ENCODE measurements around the gene ALDOB.

- TF ChIP-seq EP300 (IDR thresholded peaks at IDR 0.05) (no peak), JUNB (IDR thresholded peaks at IDR 0.05) (no peak), POLR2A (IDR thresholded peaks at IDR 0.05; ENCODE audit: low read length) (no peak), HDAC2 (IDR thresholded peaks at IDR 0.05) (no peak), REST (IDR thresholded peaks at IDR 0.05) (no peak), ZNF302 (CRISPR knock-in tag; IDR thresholded peaks at IDR 0.05) (no peak), KDM1A (IDR thresholded peaks at IDR 0.05; ENCODE audit: low read depth) (no peak), SMC3 (IDR thresholded peaks at IDR 0.05) (no peak), HMGXB4 (CRISPR knock-in tag; IDR thresholded peaks at IDR 0.05; ENCODE audit: borderline replicate concordance) (no peak), USF2 (IDR thresholded peaks at IDR 0.05) (no peak)
- TF ChIP-seq, protein P1, sequence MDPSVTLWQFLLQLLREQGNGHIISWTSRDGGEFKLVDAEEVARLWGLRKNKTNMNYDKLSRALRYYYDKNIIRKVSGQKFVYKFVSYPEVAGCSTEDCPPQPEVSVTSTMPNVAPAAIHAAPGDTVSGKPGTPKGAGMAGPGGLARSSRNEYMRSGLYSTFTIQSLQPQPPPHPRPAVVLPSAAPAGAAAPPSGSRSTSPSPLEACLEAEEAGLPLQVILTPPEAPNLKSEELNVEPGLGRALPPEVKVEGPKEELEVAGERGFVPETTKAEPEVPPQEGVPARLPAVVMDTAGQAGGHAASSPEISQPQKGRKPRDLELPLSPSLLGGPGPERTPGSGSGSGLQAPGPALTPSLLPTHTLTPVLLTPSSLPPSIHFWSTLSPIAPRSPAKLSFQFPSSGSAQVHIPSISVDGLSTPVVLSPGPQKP (IDR thresholded peaks at IDR 0.05; ENCODE audit: low read depth, low read length), result no peak
- TF ChIP-seq, protein P2, sequence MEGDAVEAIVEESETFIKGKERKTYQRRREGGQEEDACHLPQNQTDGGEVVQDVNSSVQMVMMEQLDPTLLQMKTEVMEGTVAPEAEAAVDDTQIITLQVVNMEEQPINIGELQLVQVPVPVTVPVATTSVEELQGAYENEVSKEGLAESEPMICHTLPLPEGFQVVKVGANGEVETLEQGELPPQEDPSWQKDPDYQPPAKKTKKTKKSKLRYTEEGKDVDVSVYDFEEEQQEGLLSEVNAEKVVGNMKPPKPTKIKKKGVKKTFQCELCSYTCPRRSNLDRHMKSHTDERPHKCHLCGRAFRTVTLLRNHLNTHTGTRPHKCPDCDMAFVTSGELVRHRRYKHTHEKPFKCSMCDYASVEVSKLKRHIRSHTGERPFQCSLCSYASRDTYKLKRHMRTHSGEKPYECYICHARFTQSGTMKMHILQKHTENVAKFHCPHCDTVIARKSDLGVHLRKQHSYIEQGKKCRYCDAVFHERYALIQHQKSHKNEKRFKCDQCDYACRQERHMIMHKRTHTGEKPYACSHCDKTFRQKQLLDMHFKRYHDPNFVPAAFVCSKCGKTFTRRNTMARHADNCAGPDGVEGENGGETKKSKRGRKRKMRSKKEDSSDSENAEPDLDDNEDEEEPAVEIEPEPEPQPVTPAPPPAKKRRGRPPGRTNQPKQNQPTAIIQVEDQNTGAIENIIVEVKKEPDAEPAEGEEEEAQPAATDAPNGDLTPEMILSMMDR (IDR thresholded peaks at IDR 0.05), result no peak
- TF ChIP-seq, protein P3, sequence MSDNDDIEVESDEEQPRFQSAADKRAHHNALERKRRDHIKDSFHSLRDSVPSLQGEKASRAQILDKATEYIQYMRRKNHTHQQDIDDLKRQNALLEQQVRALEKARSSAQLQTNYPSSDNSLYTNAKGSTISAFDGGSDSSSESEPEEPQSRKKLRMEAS (IDR thresholded peaks at IDR 0.05), result no peak
Measured at GRCh38 chr9:101403516-101404285, 31.9 kb downstream of the ALDOB start.

All from A549 (cell line).